Middle frontal gyrus (tissue), 1 donor: ENCODE measurements around the gene BRINP2.

Experiments used
- DNase-seq: peaks from one replicate; pipeline ENCODE4 v3.0.0-alpha.2; 2015; ENCODE audit warnings: low spot score; ENCODE audit errors: extremely low spot score

The BRINP2 gene

GRCh38 chr1:177170756-177171535 lies at the start of gene BRINP2:
TSS of gene BRINP2 (plus strand) at chr1:177170958. CDS start at chr1:177229877, 58,919 bp downstream.
- peak; percentile 85 for DNase-seq

- no peak for DNase-seq
These were observed 48.1 kb upstream of the BRINP2 start for GRCh38 chr1:177122461-177123251.

GRCh38 chr1:177124577-177125278 lies 46.0 kb upstream of the BRINP2 start:
- no peak for DNase-seq

- DNase-seq: no peak
These were observed 44.5 kb upstream of the BRINP2 start for GRCh38 chr1:177126267-177126666.

GRCh38 chr1:177128665-177129281 lies 42.0 kb upstream of the BRINP2 start:
- no peak for DNase-seq

- no peak for DNase-seq
These were observed 40.3 kb upstream of the BRINP2 start for GRCh38 chr1:177130451-177130945.

- DNase-seq: no peak
These were observed 39.0 kb upstream of the BRINP2 start for GRCh38 chr1:177131723-177132122.

- no peak for DNase-seq
These were observed 38.6 kb upstream of the BRINP2 start for GRCh38 chr1:177132141-177132540.

- DNase-seq: no peak
These were observed 36.7 kb upstream of the BRINP2 start for GRCh38 chr1:177133977-177134538.

- DNase-seq: no peak
These were observed 35.5 kb upstream of the BRINP2 start for GRCh38 chr1:177135250-177135649.

- no peak for DNase-seq
These were observed 32.9 kb upstream of the BRINP2 start for GRCh38 chr1:177137814-177138213.

- DNase-seq: no peak
These were observed 32.4 kb upstream of the BRINP2 start for GRCh38 chr1:177138347-177138746.

GRCh38 chr1:177142010-177142409 lies 28.7 kb upstream of the BRINP2 start:
- DNase-seq: no peak

GRCh38 chr1:177142791-177143271 lies 27.9 kb upstream of the BRINP2 start:
- DNase-seq: no peak

GRCh38 chr1:177145106-177146070 lies 25.4 kb upstream of the BRINP2 start:
- no peak for DNase-seq

GRCh38 chr1:177146499-177146898 lies 24.3 kb upstream of the BRINP2 start:
- no peak for DNase-seq

GRCh38 chr1:177162243-177162642 lies 8.5 kb upstream of the BRINP2 start:
- no peak for DNase-seq

GRCh38 chr1:177163844-177164379 lies 6.8 kb upstream of the BRINP2 start:
- DNase-seq: no peak

- DNase-seq: no peak
These were observed 6.2 kb upstream of the BRINP2 start, which contains the start of gene ASTN1 for GRCh38 chr1:177164380-177165068. TSS of gene ASTN1 (minus strand) at chr1:177164712. CDS start at chr1:177164676, 36 bp downstream.
